HG03139 (cell line): Measurements from ENCODE around the gene OOSP3.
"Not testable (repeated sequence)": the region's sequence is repeated elsewhere in the genome, so short reads cannot be mapped to it uniquely, and the experiment has no call there.

Experiments
- ATAC-seq: cut with Tn5 transposase; IDR thresholded peaks from one replicate; pipeline ENCODE4 v1.9.1; 2021; ENCODE audit not compliant: unreplicated experiment

OOSP3 gene

DNA sequence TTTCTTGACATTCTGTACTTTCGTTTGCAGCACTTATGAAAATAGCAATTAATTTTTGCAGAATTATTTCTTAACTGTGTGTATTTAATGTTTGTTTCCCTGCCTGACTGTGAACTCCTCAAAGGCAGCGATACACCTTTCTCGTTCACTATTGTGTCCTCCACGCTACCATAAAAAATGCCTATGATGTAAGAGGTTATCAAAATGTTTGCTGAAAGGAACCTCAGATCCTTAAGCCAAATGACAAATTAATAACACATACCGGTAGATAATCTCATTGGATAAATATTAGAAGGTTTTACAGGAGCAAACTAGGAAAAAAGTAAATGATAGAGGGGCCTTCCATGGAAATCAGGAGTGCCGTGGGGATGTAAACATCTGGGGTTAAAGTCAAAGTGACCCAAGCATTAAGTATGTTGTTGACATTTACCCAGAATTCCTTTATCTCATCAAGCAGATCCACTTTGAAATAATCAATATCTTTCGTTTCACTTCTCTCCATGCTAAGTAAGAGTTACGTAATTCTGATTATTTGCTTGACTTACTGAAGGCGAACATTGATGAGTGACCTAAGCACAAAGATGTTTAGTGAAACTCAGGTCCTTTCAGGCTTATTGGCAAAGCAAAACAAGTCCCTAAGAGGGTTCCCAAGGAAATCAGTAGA lies 2.6 kb upstream of the OOSP3 start:
- no peak for ATAC-seq

DNA sequence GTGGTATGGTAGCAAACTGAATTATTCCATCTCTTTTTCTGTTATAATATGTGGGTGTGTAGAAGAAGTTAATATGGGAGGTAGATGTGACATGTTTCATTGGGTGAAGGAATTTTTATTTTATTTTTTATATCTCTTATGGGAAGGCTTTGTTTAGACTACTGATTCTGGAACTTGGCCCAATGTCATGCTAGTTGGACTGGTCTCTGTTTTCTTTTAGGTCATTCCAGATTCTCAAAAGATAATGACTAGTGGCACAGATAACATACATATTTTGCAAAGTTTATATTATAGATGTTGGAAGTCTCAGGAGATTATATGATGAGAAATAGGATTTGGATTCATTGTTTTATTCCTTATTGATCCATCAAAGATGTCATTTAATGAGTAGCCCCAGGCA lies 1.3 kb upstream of the OOSP3 start:
- ATAC-seq: no peak

DNA sequence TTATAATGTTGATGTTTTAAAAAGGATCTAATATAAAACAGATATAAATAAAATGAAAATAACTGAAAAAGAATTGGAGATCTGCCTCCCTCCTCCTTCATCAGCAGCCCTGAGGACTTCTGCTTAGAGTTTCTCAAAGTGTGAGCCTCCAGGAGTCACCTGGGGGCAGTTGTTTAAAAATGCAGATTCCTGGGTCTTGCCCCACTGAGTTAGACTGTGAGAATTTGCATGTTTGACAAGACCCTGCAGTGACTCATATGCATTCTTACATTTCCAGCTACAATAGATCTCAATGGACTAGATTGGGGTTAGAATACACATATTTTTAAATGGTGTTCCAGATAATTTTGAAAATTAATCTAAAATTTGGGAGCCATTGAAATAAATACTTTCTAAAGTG lies 798 bp upstream of the OOSP3 start:
- ATAC-seq: no peak

DNA sequence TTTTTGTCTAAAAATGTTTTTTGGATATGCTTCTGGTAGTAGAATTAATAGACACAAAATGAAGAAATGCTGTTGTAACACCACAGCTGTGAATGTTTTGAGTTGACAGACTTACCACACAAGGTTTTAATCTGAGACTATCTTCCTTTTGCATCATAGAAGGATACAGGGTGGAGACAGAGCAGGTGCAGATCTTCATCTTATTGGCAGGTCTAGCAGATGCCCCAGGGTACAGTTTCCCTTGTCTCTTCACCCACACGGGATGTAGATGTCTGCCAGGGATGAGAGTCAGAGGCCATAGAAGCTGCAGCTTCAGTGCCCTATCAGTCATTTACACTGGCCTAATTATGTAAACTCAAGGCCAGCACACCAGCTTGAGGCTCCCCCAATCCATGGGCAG lies 985 bp downstream of the OOSP3 start:
- ATAC-seq: no peak

DNA sequence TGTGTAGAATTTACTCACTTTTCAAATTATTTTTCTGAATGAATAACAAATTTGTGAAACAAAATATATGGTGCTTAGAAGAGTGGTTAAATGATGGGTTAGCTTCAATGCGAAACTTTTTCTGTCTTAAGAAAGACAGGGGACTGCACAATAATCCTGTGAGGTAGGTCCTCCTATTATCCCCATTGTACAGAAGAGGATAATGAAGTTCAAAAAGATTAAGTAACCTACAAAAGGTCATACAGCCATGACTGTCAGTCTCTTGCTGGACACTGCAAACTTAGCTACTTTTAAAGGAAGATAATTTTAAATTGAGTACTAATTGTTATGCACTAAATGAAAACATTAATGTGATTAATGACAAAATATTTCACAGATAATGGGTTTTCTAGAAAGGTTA lies 5.0 kb downstream of the OOSP3 start:
- ATAC-seq: no peak

DNA sequence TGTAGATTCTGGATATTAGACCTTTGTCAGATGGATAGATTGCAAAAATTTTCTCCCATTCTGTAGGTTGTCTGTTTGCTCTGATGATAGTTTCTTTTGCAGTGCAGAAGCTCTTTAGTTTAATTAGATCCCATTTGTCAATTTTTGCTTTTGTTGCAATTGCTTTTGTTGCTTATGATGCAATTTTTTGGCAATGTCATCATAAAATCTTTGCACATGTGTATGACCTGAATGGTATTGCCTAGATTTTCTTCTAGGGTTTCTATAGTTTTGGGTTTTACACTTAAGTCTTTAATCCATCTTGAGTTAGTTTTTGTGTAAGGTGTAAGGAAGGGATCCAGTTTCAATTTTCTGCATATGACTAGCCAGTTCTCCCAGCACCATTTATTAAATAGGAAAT lies 8.6 kb downstream of the OOSP3 start:
- not testable (repeated sequence) for ATAC-seq

DNA sequence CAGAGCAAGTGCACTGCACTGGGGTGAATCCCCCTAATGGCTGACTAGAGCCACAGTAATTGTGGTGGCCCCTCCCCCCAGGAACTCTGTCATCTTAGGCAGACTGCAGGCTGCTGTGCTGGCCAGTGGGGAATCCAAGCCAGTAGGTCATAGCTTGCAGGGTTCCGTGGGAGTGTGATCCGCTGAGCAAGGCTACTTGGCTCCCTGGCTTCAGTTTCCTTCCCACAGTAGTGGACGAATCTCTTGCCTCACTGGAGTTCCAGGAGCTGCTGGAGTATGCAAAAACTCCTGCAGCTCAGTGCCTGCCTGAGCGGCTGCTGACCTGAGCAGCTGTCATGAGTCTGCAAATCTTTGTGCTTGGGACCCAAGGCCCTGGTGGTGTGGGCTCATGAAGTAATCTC lies 13.2 kb downstream of the OOSP3 start:
- no peak for ATAC-seq

DNA sequence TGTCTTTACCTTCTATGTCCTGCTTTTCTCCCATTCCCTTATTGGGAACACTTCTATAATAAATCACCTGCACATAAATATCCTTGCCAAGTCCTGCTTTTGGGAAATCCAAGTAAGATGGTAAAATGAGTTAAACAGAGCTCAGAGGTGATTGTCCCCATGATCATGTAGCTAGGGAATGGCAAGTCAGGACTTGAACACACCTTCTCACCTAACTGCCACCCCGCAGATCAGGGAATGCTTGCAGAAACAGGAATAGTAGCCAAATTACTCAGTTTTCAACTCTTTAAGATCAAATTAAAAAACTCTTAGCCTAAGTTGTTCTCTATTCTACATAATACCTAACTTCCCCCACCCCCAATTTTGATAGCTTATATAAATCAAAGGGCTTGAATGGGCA lies 16.0 kb downstream of the OOSP3 start:
- no peak for ATAC-seq

DNA sequence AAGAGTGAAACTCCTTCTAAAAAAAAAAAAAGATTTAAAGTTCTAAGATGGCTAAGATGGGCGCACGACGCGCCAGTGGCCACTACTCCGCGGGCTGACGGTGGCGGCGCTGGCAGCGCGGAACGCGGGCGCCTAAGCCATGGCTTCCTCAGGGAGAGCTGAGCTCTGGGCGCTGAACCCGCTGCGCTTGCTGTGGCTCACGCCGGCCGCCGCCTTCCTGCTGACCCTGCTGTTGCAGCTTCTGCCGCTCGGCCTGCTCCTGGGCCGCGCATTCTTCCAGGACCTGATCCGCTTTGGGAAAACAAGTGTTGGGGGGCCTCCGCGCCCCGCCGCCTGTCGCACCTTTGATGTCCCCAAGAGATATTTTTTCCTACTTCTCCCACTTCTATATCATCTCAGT lies 19.5 kb downstream of the OOSP3 start:
- no peak for ATAC-seq

DNA sequence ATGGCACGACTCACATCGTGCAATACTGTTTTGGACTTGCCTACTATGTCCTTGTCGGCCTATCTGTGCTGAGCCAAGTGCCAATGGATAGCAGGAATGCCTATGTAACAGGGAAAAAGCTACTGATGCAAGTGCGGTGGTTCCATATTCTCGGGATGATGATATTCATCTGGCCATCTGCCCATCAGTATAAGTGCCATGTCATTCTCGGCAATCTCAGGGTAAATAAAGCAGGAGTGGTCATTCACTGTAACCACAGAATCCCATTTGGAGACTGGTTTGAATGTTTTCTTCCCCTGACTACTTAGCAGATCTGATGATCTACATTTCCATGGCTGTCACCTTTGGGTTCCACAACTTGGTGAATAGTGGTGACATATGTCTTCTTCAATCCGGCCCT lies 20.1 kb downstream of the OOSP3 start:
- ATAC-seq: no peak

DNA sequence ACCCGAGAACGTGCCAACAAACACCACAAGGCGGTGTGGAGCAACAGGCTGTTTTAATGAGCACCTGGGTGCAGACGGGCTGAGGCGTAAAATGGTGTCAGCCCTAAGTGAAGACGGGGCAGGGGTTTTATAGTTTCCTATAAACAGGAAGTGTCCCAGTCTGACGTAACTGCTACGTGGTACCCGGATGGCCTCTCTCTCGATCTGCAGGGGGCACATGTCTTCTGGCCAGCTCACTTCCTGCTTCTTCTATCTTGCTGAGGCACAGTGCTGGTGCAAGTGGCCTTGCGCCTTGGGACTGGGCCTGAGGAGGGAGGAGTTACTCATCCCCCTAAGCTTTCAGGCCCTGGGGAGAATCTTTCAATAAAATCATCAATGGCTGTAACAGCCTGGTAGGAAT lies 20.9 kb downstream of the OOSP3 start:
- ATAC-seq: no peak

DNA sequence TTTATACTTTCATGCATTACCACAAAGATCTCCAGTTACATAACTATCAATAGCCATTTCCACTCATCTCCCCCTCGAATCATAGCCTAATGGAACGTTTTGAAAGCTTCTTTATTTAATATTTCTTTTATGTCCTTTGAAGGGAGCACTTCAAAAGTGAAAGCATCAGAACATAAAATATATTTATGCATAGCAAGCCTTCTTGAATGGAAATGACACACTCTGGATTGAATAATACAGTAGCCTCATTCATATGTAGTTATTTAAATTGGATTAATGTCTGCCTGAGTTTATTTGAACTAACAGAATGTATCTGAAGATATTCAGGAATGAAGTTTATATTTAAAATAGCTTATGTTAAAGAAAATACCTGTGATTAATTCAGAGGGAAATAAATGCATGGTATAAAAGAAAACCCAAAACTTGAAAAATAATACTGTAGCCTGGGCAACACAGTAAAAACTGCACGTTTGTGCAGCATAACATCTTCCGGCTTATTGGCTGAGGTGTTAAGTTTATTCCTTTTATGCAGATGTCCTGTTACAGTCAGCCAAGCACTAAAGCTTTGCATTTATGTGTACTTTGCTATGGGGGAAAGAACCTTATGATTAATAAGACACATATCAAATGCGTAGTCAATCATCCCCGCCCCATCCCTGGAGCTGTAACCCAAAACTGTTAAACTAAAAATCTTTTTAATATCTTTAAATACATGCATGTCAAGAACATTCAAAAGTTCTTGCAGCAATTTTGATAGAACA lies 22.0 kb downstream of the OOSP3 start:
- ATAC-seq: no peak

DNA sequence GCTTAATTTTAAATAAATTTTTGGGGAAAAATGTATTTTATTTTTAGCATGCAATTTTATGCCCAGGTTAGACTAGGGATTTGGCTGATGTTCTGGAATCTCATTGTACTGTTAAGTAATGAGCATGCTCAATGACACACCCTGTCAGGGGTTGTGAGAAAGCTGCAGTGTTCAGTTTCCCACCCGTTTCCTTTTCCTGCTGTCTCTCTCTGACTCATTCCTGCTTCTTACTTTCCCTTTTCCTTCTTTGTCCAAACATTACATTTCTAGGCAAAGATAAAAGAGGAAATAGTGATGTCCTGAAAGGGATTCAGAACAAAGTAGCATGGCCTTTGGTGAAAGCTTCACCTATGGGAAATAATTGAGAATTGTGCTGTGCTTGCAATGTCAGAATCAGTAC lies 22.7 kb downstream of the OOSP3 start:
- ATAC-seq: no peak

DNA sequence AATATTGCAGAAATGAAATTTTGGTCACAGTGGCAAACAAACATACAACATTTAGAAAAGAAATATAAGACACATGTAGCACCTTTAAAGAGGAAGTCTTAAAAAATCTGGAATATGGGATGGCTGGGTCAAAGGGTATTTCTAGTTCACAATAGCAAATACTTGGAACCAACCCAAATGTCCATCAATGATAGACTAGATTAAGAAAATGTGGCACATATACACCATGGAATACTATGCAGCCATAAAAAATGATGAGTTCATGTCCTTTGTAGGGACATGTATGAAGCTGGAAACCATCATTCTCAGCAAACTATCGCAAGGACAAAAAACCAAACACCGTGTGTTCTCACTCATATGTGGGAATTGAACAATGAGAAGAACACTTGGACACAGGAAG lies 25.0 kb downstream of the OOSP3 start:
- ATAC-seq: not testable (repeated sequence)

DNA sequence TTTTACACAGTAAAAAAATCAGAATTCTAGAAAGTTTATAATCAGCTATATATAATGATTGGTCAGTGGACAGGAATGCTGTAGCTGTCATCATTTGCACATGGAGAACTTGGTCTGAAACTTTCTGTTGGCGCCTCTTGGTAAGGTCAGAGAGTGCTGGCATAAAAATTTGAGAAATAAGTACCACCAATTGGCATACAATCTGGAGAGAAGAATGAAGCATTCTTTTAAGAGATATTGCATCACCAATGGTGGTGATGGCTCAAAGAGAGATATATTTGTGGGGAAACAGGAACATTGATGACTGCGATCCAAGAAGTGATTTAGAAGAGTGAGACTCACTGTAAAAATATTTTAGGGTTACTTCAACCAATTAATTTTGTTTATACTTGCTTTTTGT lies 39.9 kb downstream of the OOSP3 start:
- ATAC-seq: no peak

DNA sequence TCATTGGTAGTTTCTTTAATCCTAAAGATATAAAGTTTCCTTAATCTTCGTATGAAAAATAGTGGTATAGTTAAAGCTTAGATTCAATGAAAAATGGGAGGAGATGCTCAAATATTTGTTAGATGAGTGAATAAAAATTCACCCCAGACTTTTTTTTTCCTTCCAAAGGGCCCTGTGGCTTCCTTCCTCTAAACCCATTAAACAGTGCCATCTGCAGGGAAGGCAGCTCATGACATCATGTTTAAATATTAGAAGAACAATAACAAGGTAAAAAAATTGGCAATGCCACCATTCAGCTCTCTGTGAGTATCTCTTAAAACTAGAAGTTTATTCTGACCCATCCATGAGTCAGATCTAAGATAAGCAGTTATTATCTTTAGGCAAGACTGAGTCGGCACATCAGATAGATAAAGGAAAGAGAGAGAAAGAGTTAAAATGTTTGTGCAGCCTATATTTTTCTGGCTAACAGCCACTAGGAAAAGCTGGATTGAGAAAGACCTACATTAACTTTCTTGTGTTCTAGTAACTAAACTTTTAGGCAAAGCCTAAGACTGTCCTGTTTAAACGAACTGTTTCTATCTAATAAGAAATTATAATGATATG lies 40.5 kb downstream of the OOSP3 start:
- ATAC-seq: no peak

DNA sequence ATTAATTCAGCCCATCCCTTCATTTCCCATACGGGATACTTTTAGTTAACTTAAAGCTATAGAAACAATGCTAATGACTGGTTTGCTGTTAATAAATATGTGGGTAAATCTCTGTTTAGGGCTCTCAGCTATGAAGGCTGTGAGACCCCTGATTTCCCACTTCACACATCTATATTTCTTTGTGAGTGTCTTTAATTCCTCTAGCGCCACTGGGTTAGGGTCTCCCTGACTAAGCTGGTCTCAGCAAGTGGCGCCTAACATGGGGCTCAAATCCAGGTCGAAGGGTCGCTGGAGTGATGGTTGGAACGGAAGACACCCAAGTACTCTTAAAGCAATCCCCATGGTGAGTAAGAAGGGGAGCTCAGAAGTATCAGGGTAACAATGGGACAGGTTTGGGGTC lies 45.2 kb downstream of the OOSP3 start:
- ATAC-seq: no peak

DNA sequence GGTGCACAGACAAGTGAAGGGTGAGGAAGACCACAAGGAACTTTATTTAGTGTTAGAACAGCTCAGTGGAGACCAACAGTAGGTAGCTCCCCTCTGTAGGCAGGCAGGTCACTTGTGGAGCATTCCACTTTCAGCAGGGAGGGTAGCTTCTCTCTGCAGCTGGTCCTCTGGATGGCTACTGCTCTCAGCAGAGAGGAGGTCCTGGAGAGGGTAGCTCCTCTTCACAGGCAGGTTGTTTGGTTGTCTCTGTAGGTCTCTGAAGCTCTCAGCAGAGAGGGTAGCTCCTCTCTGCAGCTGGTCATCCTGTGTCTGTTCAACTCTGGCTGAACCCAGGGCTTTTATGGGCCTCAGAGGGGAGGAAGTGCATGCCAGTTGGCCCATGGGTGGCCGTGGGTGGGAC lies 53.1 kb downstream of the OOSP3 start:
- no peak for ATAC-seq

DNA sequence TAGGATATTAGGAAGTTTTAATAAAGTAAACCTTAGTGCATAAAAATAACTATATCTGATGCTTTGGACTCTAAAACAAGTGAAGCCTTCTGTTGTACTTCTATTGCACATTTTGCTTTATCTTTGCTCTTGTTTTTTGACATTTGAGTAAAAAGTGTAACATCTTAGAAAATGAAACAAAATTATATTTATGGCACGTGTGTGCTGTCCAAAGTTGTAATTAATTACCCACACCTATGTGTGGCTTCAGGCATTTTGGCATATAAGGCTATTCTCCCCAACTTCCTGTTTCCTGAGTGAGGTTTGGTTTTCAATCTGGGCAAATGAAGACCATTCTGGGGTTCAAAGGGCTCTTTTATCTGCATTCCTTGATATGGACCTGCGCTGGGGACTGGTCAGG lies 59.5 kb downstream of the OOSP3 start, which contains the start of gene OOSP1:
Gene OOSP1 (plus strand): TSS at position 301 of the 400 bp plus-strand sequence. CDS start 23 bp downstream, at position 324.
- no peak for ATAC-seq

DNA sequence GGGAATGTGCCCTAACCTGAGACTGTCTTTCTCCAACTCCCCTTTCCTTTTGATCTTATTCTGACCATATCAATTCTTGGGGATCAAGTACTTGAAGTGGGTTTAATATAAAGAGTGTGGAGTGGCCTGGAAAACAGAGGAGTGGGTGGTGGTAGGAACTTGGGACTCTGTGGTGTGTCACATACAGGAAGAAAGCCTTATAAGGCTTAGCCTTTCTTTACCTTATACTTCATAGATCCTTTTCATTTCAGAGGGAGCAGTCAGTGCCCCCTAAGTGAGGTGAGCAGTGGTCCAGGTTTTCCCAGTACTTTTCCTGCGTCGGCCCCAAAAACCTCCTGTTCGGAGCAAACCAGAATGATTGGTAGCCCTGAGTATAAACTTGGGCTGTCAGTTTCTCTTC lies 60.1 kb downstream of the OOSP3 start:
- ATAC-seq: no peak

DNA sequence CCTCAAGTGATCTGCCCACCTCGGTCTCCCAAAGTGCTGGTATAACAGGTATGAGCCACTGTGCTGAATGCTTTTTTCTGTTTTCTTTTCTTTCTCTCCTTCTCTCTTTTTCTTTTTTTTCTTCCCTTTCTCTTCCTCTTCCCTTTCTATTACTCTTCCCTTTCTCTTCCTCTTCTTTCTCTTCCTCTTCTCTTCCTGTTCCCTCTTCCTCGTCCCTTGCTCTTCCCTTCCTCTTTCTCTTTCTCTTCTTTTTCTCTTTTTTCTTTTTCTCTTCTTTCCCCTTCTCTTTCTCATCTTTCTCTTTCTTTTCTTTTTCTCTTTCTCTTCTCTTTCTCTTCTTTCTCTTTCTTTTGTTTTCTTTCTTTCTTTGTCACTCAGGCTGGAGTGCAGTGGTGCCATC lies 60.9 kb downstream of the OOSP3 start:
- ATAC-seq: no peak

DNA sequence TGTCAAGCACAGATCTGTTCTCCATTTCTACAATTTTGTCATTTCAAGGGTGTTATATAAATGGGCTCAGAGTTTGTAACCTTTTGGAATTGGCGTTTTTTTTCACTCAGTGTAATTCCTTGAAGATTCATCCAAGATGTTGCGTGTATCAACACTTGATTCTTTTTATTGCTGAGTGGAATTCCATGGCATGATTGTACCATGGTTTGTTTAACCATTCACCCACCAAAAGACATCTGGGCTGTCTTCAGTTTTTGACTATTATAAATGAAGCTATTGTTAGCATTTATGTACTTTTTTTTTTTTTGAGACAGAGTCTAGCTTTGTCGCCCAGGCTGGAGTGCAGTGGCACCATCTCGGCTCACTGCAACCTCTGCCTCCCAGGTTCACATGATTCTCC lies 62.5 kb downstream of the OOSP3 start:
- ATAC-seq: no peak
